ENCODE results near the gene NVL. TPM values are rescaled to one million over a fixed set of nuclear protein-coding genes. Genes with fewer than 3 reads are reported as not detected.
A peak's percentile ranks its signal among the peaks of the same experiment; 100 is the strongest.

NVL gene
- total and polyA plus RNA-seq, 4 donors, result 12.8 to 41.5 (median 29.1) TPM

DNA sequence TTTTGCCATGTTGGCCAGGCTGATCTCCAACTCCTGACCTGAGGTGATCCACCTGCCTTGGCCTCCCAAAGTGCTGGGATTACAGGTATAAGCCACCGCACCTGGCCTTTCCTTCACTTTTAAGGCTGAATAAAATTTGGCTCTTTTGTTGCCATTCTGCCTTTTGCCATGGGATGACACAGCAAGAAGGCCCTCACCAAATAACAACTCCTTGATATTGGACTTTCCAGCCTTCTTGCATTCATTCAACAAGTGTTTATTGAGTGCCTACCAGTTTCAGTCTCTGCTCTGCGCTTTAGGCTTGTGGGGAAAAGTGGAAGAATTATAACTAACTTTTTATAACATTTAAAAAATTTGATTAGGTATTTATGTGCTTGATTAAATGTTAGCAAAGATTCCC lies 1.9 kb upstream of the NVL start:
- no peaks in the 10 kb centered on the region for H3K9me3 ChIP-seq (ENCODE audit: control insufficient read depth in 4 of 4, insufficient read depth in 3 of 4, low read length in 3 of 4)
- H3K27ac ChIP-seq (ENCODE audit: low read depth in 1 of 2, low read length in 1 of 2), result no peak overlapping the region
- H3K4me1 ChIP-seq (ENCODE audit: control insufficient read depth in 5 of 5, insufficient read depth in 5 of 5, low read length in 5 of 5), result peaks cover 0 to 15% (median 3%) of the 10 kb centered on the region in 5 donors
- H3K4me3 ChIP-seq, result no peak overlapping the region
- H3K9ac ChIP-seq (ENCODE audit: insufficient read depth in 1 of 2, low read length in 2 of 2), result no peak overlapping the region
- 97 to 99% methylated on average over 2 of the region's 2 CpGs for WGBS, 2 donors
- H3K36me3 ChIP-seq (ENCODE audit: control insufficient read depth in 4 of 4, insufficient read depth in 4 of 4, low read length in 4 of 4), result peaks cover 0 to 5% (median 0%) of the 10 kb centered on the region in 4 donors
- H3K27me3 ChIP-seq (ENCODE audit: control insufficient read depth in 3 of 3, insufficient read depth in 3 of 3, low read length in 2 of 3), result no peaks in the 10 kb centered on the region
- no peak for DNase-seq
- TF ChIP-seq, protein P1, sequence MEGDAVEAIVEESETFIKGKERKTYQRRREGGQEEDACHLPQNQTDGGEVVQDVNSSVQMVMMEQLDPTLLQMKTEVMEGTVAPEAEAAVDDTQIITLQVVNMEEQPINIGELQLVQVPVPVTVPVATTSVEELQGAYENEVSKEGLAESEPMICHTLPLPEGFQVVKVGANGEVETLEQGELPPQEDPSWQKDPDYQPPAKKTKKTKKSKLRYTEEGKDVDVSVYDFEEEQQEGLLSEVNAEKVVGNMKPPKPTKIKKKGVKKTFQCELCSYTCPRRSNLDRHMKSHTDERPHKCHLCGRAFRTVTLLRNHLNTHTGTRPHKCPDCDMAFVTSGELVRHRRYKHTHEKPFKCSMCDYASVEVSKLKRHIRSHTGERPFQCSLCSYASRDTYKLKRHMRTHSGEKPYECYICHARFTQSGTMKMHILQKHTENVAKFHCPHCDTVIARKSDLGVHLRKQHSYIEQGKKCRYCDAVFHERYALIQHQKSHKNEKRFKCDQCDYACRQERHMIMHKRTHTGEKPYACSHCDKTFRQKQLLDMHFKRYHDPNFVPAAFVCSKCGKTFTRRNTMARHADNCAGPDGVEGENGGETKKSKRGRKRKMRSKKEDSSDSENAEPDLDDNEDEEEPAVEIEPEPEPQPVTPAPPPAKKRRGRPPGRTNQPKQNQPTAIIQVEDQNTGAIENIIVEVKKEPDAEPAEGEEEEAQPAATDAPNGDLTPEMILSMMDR (IDR thresholded peaks at IDR 0.05; ENCODE audit: control extremely low read depth, extremely low read depth), result no peak
- ATAC-seq (ENCODE audit: insufficient read depth, low FRiP score), result no peak

DNA sequence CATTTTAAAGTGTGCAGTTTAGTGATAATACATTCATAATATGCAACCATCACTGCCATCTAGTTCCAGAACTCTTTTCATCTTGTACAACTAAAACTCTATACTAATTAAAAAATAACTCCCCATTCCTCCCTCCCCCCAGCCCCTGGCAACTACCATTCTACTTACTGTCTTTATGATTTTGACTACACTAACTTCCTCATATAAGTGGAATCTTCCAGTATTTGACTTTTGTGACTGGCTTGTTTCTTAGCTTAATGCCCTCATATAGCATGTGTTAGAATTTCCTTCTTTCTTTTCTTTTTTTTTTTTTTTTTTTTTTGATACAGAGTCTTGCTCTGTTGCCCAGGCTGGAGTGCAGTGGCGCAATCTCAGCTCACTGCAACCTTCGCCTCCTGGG lies 1.4 kb upstream of the NVL start:
- Histone ChIP-seq H3K9ac (ENCODE audit: insufficient read depth in 1 of 2, low read length in 2 of 2) (no peak overlapping the region), H3K4me3 (no peak overlapping the region), H3K27me3 (ENCODE audit: control insufficient read depth in 3 of 3, insufficient read depth in 3 of 3, low read length in 2 of 3) (no peaks in the 10 kb centered on the region), H3K36me3 (ENCODE audit: control insufficient read depth in 4 of 4, insufficient read depth in 4 of 4, low read length in 4 of 4) (peaks cover 0 to 5% (median 0%) of the 10 kb centered on the region in 4 donors), H3K4me1 (ENCODE audit: control insufficient read depth in 5 of 5, insufficient read depth in 5 of 5, low read length in 5 of 5) (peaks cover 0 to 15% (median 3%) of the 10 kb centered on the region in 5 donors), H3K27ac (ENCODE audit: low read depth in 1 of 2, low read length in 1 of 2) (no peak overlapping the region), H3K9me3 (ENCODE audit: control insufficient read depth in 4 of 4, insufficient read depth in 3 of 4, low read length in 3 of 4) (no peaks in the 10 kb centered on the region)
- WGBS, 2 donors, result 88 to 96% methylated on average over 2 of the region's 2 CpGs
- DNase-seq (no peak), ATAC-seq (ENCODE audit: insufficient read depth, low FRiP score) (no peak)
- TF ChIP-seq, protein P1 (IDR thresholded peaks at IDR 0.05; ENCODE audit: control extremely low read depth, extremely low read depth), result no peak

DNA sequence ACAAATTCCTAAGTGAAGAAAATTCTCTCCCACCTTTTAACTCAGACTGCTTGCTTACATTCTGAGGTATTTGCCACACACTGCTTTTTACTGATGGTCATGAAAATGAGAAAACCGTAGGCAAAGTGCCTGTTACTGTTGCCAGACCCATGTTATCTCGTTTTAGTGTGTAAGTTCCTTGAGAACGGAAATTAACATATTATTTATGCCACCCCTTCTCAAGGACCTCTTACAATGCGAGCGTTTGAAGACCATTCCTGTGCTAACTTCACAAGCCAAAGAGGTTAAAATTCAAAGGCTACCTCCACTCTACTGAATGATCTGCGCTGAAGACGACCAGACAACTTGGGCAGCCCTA lies 509 bp downstream of the NVL start:
- TF ChIP-seq, protein P1 (IDR thresholded peaks at IDR 0.05; ENCODE audit: control extremely low read depth, extremely low read depth), result no peak
- 0 to 1% methylated on average over 7 of the region's 7 CpGs for WGBS, 2 donors
- peak overlapping the region; percentile 92 for H3K4me3 ChIP-seq
- DNase-seq, result peak in 1 of 3 donors; percentile 2
- peaks cover 0 to 5% (median 0%) of the 10 kb centered on the region in 4 donors for H3K36me3 ChIP-seq (ENCODE audit: control insufficient read depth in 4 of 4, insufficient read depth in 4 of 4, low read length in 4 of 4)
- peak overlapping the region; percentile 96 to 97 for H3K27ac ChIP-seq (ENCODE audit: low read depth in 1 of 2, low read length in 1 of 2)
- H3K9ac ChIP-seq (ENCODE audit: insufficient read depth in 1 of 2, low read length in 2 of 2), result peak overlapping the region; percentile 84 to 88
- H3K9me3 ChIP-seq (ENCODE audit: control insufficient read depth in 4 of 4, insufficient read depth in 3 of 4, low read length in 3 of 4), result no peaks in the 10 kb centered on the region
- H3K27me3 ChIP-seq (ENCODE audit: control insufficient read depth in 3 of 3, insufficient read depth in 3 of 3, low read length in 2 of 3), result no peaks in the 10 kb centered on the region
- peaks cover 0 to 15% (median 3%) of the 10 kb centered on the region in 5 donors for H3K4me1 ChIP-seq (ENCODE audit: control insufficient read depth in 5 of 5, insufficient read depth in 5 of 5, low read length in 5 of 5)
- no peak for ATAC-seq (ENCODE audit: insufficient read depth, low FRiP score)

DNA sequence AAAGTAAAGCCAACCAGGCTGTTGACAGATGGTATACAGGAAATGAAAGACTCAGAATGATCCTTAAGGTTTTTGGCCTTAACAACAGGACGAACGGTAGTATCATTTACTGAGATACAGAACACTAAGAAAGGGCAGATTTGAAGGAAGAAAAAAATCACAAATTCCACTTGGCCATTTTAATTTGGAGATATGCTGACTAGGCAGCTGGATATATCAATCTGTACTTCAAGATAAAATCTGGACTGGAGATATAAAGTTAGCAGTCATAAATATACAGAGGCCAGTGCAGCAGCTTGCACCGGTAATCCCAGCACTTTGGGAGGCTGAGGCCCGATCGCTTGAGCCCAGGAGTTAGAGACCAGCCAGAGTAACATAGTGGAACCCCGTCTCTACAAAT lies 1.3 kb downstream of the NVL start:
- WGBS, 2 donors, result 77 to 83% methylated on average over 6 of the region's 6 CpGs
- Histone ChIP-seq H3K4me3 (no peak overlapping the region), H3K27ac (ENCODE audit: low read depth in 1 of 2, low read length in 1 of 2) (no peak overlapping the region)

More for the DNA sequence above, 1.3 kb downstream of the NVL start:
- no peaks in the 10 kb centered on the region for H3K27me3 ChIP-seq (ENCODE audit: control insufficient read depth in 3 of 3, insufficient read depth in 3 of 3, low read length in 2 of 3)
- peaks cover 0 to 15% (median 3%) of the 10 kb centered on the region in 5 donors for H3K4me1 ChIP-seq (ENCODE audit: control insufficient read depth in 5 of 5, insufficient read depth in 5 of 5, low read length in 5 of 5)
- peaks cover 0 to 5% (median 0%) of the 10 kb centered on the region in 4 donors for H3K36me3 ChIP-seq (ENCODE audit: control insufficient read depth in 4 of 4, insufficient read depth in 4 of 4, low read length in 4 of 4)
- H3K9me3 ChIP-seq (ENCODE audit: control insufficient read depth in 4 of 4, insufficient read depth in 3 of 4, low read length in 3 of 4), result no peaks in the 10 kb centered on the region
- DNase-seq, result no peak
- ATAC-seq (ENCODE audit: insufficient read depth, low FRiP score), result no peak
- TF ChIP-seq, protein P1 (IDR thresholded peaks at IDR 0.05; ENCODE audit: control extremely low read depth, extremely low read depth), result no peak
- peak overlapping the region; percentile 47 to 84 for H3K9ac ChIP-seq (ENCODE audit: insufficient read depth in 1 of 2, low read length in 2 of 2)
